H9 (cell line): ENCODE data around the gene ASS1. TPM values are rescaled to one million over a fixed set of nuclear protein-coding genes. Genes with fewer than 3 reads are reported as not detected.

Experiments
- DNase-seq: peaks from one replicate; pipeline ENCODE4 v3.0.0-alpha.2; 2017
- H2AFZ ChIP-seq: one replicate; pipeline ENCODE4 v1.6.1; 2013; ENCODE audit warnings: mild to moderate bottlenecking, low read length, control low read depth, moderate library complexity
- H2AK5ac ChIP-seq: 2 replicates; pipeline ENCODE4 v1.6.1; 2013; ENCODE audit warnings: low read length, control low read depth, mixed read lengths; ENCODE audit not compliant: insufficient read length
- H2BK120ac ChIP-seq: one replicate; pipeline ENCODE4 v1.6.1; 2013; ENCODE audit warnings: low read depth, mild to moderate bottlenecking, low read length, control low read depth, inconsistent platforms; ENCODE audit not compliant: poor library complexity, severe bottlenecking
- H2BK12ac ChIP-seq: 2 replicates; pipeline ENCODE4 v1.6.1; 2013; ENCODE audit warnings: low read length, control low read depth, mixed read lengths, low read depth; ENCODE audit not compliant: insufficient read length
- H2BK15ac ChIP-seq: 2 replicates; pipeline ENCODE4 v1.6.1; 2013; ENCODE audit warnings: low read depth, low read length, control low read depth
- H2BK20ac ChIP-seq: one replicate; pipeline ENCODE4 v1.6.1; 2013; ENCODE audit warnings: low read depth, mild to moderate bottlenecking, low read length, control low read depth, inconsistent platforms; ENCODE audit not compliant: poor library complexity, severe bottlenecking
- H2BK5ac ChIP-seq: 2 replicates; pipeline ENCODE4 v1.6.1; 2013; ENCODE audit warnings: low read length, control low read depth, mixed read lengths; ENCODE audit not compliant: insufficient read length
- H3K14ac ChIP-seq: 2 replicates; pipeline ENCODE4 v1.6.1; 2013; ENCODE audit warnings: low read length, control low read depth; ENCODE audit not compliant: insufficient read depth
- H3K18ac ChIP-seq: 2 replicates; pipeline ENCODE4 v1.6.1; 2013; ENCODE audit warnings: low read depth, mild to moderate bottlenecking, mixed read lengths, low read length, control low read depth; ENCODE audit not compliant: insufficient read length
- H3K23ac ChIP-seq: 2 replicates; pipeline ENCODE4 v1.6.1; 2013; ENCODE audit warnings: low read length, control low read depth, mixed read lengths, low read depth; ENCODE audit not compliant: insufficient read length
- H3K23me2 ChIP-seq: 2 replicates; pipeline ENCODE4 v1.6.1; 2013; ENCODE audit warnings: low read depth, mild to moderate bottlenecking, mixed read lengths, low read length, control low read depth; ENCODE audit not compliant: insufficient read length, poor library complexity, severe bottlenecking
- H3K27ac ChIP-seq: 2 replicates; pipeline ENCODE4 v1.5.1; 2013; ENCODE audit warnings: low read length, control low read depth, mixed read lengths, low read depth; ENCODE audit not compliant: insufficient read length
- H3K27me3 ChIP-seq: 2 replicates; pipeline ENCODE4 v1.6.1; 2013; ENCODE audit warnings: low read length, control low read depth, inconsistent platforms; ENCODE audit not compliant: insufficient read depth
- H3K4ac ChIP-seq: 2 replicates; pipeline ENCODE4 v1.6.1; 2013; ENCODE audit warnings: low read depth, mild to moderate bottlenecking, control low read depth, inconsistent platforms, low read length, moderate library complexity
- H3K4me1 ChIP-seq: 2 replicates; pipeline ENCODE4 v1.6.1; 2013; ENCODE audit warnings: low read length, control low read depth, inconsistent platforms; ENCODE audit not compliant: insufficient read depth
- H3K4me2 ChIP-seq: 2 replicates; pipeline ENCODE4 v1.6.1; 2013; ENCODE audit warnings: low read length, control low read depth, mixed read lengths; ENCODE audit not compliant: insufficient read length, insufficient read depth
- H3K56ac ChIP-seq: 2 replicates; pipeline ENCODE4 v1.6.1; 2013; ENCODE audit warnings: low read depth, mild to moderate bottlenecking, mixed read lengths, low read length, control low read depth; ENCODE audit not compliant: insufficient read length
- H3K79me1 ChIP-seq: 2 replicates; pipeline ENCODE4 v1.6.1; 2013; ENCODE audit warnings: low read depth, mild to moderate bottlenecking, moderate library complexity, low read length, control low read depth, inconsistent platforms; ENCODE audit not compliant: insufficient read depth, poor library complexity, severe bottlenecking
- H3K79me2 ChIP-seq: 2 replicates; pipeline ENCODE4 v1.6.1; 2013; ENCODE audit warnings: low read length, control low read depth, inconsistent platforms; ENCODE audit not compliant: insufficient read depth
- H3K9ac ChIP-seq: 2 replicates; pipeline ENCODE4 v1.6.1; 2013; ENCODE audit warnings: low read length, control low read depth, mixed read lengths; ENCODE audit not compliant: insufficient read length; ENCODE audit errors: extremely low read depth
- H3K9me3 ChIP-seq: one replicate; pipeline ENCODE4 v1.6.1; 2013; ENCODE audit warnings: low read depth, low read length, inconsistent platforms; ENCODE audit not compliant: control insufficient read depth
- H3T11ph ChIP-seq: one replicate; pipeline ENCODE4 v1.6.1; 2013; ENCODE audit warnings: mild to moderate bottlenecking, low read length, control low read depth, inconsistent platforms
- H4K20me1 ChIP-seq: one replicate; pipeline ENCODE4 v1.6.1; 2013; ENCODE audit not compliant: control insufficient read depth, insufficient read length, insufficient read depth
- H4K5ac ChIP-seq: 2 replicates; pipeline ENCODE4 v1.6.1; 2013; ENCODE audit warnings: low read depth, mild to moderate bottlenecking, mixed read lengths, low read length, control low read depth; ENCODE audit not compliant: insufficient read length
- H4K8ac ChIP-seq: replicated peaks from 2 replicates; pipeline ENCODE4 v1.6.1; 2013; ENCODE audit warnings: low read length, control low read depth, mixed read lengths, low read depth; ENCODE audit not compliant: insufficient read length
- H4K91ac ChIP-seq: 2 replicates; pipeline ENCODE4 v1.6.1; 2013; ENCODE audit warnings: low read depth, mild to moderate bottlenecking, moderate library complexity, mixed read lengths, low read length, control low read depth; ENCODE audit not compliant: insufficient read length
- H3K27ac Mint-ChIP-seq, 3 experiments: 2 replicates in 2 of 3; 3 replicates in 1 of 3; pipeline ENCODE4 v1.8.0; 2020 to 2021; ENCODE audit warnings: mixed read lengths in 3 of 3, mild to moderate bottlenecking in 1 of 3, moderate library complexity in 1 of 3
- H3K27me3 Mint-ChIP-seq: 2 replicates; pipeline ENCODE4 v1.8.0; 2021; ENCODE audit warnings: low read depth, mild to moderate bottlenecking, moderate library complexity, mixed read lengths
- H3K36me3 Mint-ChIP-seq, 3 experiments: 2 replicates in 2 of 3; 3 replicates in 1 of 3; pipeline ENCODE4 v1.8.0; 2020 to 2021; ENCODE audit warnings: low read depth in 3 of 3, mixed read lengths in 3 of 3; ENCODE audit not compliant: insufficient read depth in 1 of 3
- H3K4me1 Mint-ChIP-seq, 2 experiments: 2 replicates each; pipeline ENCODE4 v1.8.0; 2020; ENCODE audit warnings: mixed read lengths in 2 of 2
- H3K4me3 Mint-ChIP-seq, 2 experiments: 2 replicates in 1 of 2; 3 replicates in 1 of 2; pipeline ENCODE4 v1.8.0; 2020 to 2021; ENCODE audit warnings: mild to moderate bottlenecking in 2 of 2, mixed read lengths in 2 of 2, moderate library complexity in 1 of 2
- H3K9me3 Mint-ChIP-seq, 2 experiments: 2 replicates in 1 of 2; 3 replicates in 1 of 2; pipeline ENCODE4 v1.8.0; 2020; ENCODE audit warnings: mild to moderate bottlenecking in 2 of 2, mixed read lengths in 2 of 2, moderate library complexity in 1 of 2
- WGBS: extraction: QIAGEN DNeasy Blood & Tissue Kit; methylation state at CpG from one replicate; pipeline ENCODE4 v1.1.7; 2013; ENCODE audit warnings: missing lambda C conversion rate, low lambda C conversion rate, mixed read lengths; ENCODE audit not compliant: insufficient read length; ENCODE audit errors: extremely low coverage; 5-methylcytosine and 5-hydroxymethylcytosine counted together
- total RNA-seq: library from RNA; stranded (reverse); gene quantifications from 2 replicates; pipeline ENCODE4 v1.2.1, GENCODE V29; 2021
- TF ChIP-seq, protein P1 (sequence below): fragments of 200-600 bp; sonication (generic); conservative IDR thresholded peaks from 3 replicates; pipeline ENCODE4 v1.8.0; 2021; ENCODE audit warnings: antibody characterized with exemption, mild to moderate bottlenecking

ASS1 gene
- total RNA-seq, 1 experiment from 2014 or later: 118 TPM

DNA sequence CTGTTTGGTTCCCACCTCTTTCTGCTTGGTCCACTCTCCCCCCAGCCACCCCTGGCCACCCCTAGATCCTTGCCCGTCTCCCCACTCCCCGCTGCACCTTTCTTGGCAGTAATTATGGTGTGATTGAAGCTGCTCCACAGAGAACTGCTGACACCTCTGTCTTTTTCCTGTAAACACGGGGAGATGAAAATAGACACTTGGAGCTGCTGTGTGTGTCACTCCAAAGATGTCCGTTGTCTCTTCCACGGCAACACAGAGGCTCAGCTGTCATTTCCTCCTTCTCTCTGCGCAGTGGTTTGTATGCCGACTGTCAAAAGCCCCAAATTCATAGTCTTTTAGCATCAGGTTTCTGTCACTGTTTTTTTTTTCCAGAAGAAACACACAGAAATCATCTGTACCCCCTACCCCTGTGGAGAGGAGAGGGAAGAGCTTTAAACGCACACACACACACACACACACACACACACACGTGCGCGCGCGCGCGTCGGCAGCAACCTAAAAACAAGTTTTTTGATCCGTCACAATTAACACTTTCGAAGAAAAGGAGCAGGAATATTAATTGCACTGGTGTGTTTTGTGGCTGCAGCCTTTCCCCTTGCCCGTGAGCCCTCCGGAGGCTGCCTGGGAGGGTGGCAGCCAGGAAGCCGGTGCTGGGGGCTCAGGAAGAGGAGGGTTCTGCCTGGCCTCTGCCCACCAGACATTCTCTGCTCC, 39.8 kb downstream of the ASS1 start:
- Histone ChIP-seq H3K23me2 (no peaks in the 10 kb centered on the region), H3K9ac (no peak overlapping the region), H3K27ac (no peak overlapping the region), H4K91ac (no peak overlapping the region), H3K23ac (no peak overlapping the region), H3K4me2 (no peak overlapping the region), H3K79me2 (0 out of 2 replicates have a peak, but pooled peaks cover 2% of the 10 kb centered on the region), H2BK12ac (no peak overlapping the region), H3K14ac (no peak overlapping the region), H2BK15ac (no peak overlapping the region), H4K8ac (no peak overlapping the region), H3K27me3 (no peaks in the 10 kb centered on the region), H2BK120ac (no peak overlapping the region), H4K5ac (no peak overlapping the region), H3K79me1 (no peaks in the 10 kb centered on the region), H2BK20ac (no peak overlapping the region), H3K56ac (no peak overlapping the region), H2AK5ac (no peak overlapping the region), H3K9me3 (no peaks in the 10 kb centered on the region), H3T11ph (no peak overlapping the region), H3K4me1 (no peaks in the 10 kb centered on the region), H3K4ac (no peak overlapping the region), H2BK5ac (no peak overlapping the region), H2AFZ (no peak overlapping the region), H4K20me1 (no peaks in the 10 kb centered on the region), H3K18ac (no peak overlapping the region)
- Mint-ChIP-seq H3K4me1 (peaks cover 0 to 24% of the 10 kb centered on the region in 2 experiments; a peak in 2 of 4 replicates), H3K9me3 (no peaks in the 10 kb centered on the region), H3K27me3 (no peaks in the 10 kb centered on the region; the same call in 1 of the 2 replicates), H3K36me3 (peaks cover 1 to 46% (median 22%) of the 10 kb centered on the region in 3 experiments; a peak in 5 of 7 replicates), H3K27ac (no peak overlapping the region; a peak in 1 of 7 replicates), H3K4me3 (no peak overlapping the region)
- no peak for DNase-seq
- no CpG with 5 or more reads among the region's 21 CpGs for WGBS
- TF ChIP-seq, protein P1, sequence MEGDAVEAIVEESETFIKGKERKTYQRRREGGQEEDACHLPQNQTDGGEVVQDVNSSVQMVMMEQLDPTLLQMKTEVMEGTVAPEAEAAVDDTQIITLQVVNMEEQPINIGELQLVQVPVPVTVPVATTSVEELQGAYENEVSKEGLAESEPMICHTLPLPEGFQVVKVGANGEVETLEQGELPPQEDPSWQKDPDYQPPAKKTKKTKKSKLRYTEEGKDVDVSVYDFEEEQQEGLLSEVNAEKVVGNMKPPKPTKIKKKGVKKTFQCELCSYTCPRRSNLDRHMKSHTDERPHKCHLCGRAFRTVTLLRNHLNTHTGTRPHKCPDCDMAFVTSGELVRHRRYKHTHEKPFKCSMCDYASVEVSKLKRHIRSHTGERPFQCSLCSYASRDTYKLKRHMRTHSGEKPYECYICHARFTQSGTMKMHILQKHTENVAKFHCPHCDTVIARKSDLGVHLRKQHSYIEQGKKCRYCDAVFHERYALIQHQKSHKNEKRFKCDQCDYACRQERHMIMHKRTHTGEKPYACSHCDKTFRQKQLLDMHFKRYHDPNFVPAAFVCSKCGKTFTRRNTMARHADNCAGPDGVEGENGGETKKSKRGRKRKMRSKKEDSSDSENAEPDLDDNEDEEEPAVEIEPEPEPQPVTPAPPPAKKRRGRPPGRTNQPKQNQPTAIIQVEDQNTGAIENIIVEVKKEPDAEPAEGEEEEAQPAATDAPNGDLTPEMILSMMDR: no peak
